CD14-positive monocyte (primary cell): Measurements from ENCODE around the gene ZIC2. TPM values are rescaled to one million over a fixed set of nuclear protein-coding genes. Genes with fewer than 3 reads are reported as not detected.

Source experiments
- DNase-seq, 3 donors: peaks; one replicate each; pipeline ENCODE4 v3.0.0-alpha.2; 2011 to 2022
- H2AFZ ChIP-seq: 2 replicates; pipeline ENCODE4 v1.6.0; 2012; ENCODE audit warnings: mild to moderate bottlenecking, low read depth, low read length, inconsistent platforms; ENCODE audit not compliant: insufficient read depth, poor library complexity, severe bottlenecking
- H3K27ac ChIP-seq, 2 donors: 1 replicate in 1 of 2; 2 replicates in 1 of 2; pipeline ENCODE4 v1.5.1; 2012 to 2013; ENCODE audit warnings: low read length in 2 of 2, control low read depth in 1 of 2, inconsistent platforms in 1 of 2, low read depth in 1 of 2, mild to moderate bottlenecking in 1 of 2
- H3K27me3 ChIP-seq, 2 donors: one replicate each; pipeline versions ENCODE4 v1.6.0 to v1.6.1; 2011 to 2013; ENCODE audit warnings: low read length in 2 of 2; ENCODE audit not compliant: control insufficient read depth in 2 of 2, insufficient read depth in 2 of 2
- H3K36me3 ChIP-seq, 2 donors: replicated peaks in 1 of 2; 1 replicate in 1 of 2; 2 replicates in 1 of 2; pipeline versions ENCODE4 v1.5.1 to v1.6.1; 2012 to 2013; ENCODE audit warnings: low read length in 2 of 2, control low read depth in 1 of 2, inconsistent platforms in 1 of 2, mild to moderate bottlenecking in 1 of 2; ENCODE audit not compliant: insufficient read depth in 2 of 2, control insufficient read depth in 1 of 2
- H3K4me1 ChIP-seq, 2 donors: 1 replicate in 1 of 2; 2 replicates in 1 of 2; pipeline versions ENCODE4 v1.5.1 to v1.6.1; 2012 to 2013; ENCODE audit warnings: low read length in 2 of 2, control low read depth in 1 of 2, inconsistent platforms in 1 of 2, mild to moderate bottlenecking in 1 of 2, moderate library complexity in 1 of 2; ENCODE audit not compliant: insufficient read depth in 2 of 2, control insufficient read depth in 1 of 2
- H3K4me2 ChIP-seq: replicated peaks from 2 replicates; pipeline ENCODE3; 2012; ENCODE audit warnings: low read length, moderate library complexity, mild to moderate bottlenecking; ENCODE audit not compliant: poor library complexity, severe bottlenecking; ENCODE audit errors: extremely low read depth
- H3K4me3 ChIP-seq, 3 experiments: fragments of 200-600 bp in 1 of 3; sonication (generic) in 1 of 3; replicated peaks in 1 of 3; 1 replicate in 2 of 3; 2 replicates in 1 of 3; pipeline ENCODE4 v1.5.1; 2011 to 2013; ENCODE audit warnings: low read length in 3 of 3, mild to moderate bottlenecking in 3 of 3, control low read depth in 2 of 3, low read depth in 2 of 3, inconsistent platforms in 1 of 3, moderate library complexity in 1 of 3
- H3K79me2 ChIP-seq: 2 replicates; pipeline ENCODE4 v1.6.0; 2012; ENCODE audit warnings: mild to moderate bottlenecking, control low read depth, inconsistent platforms, low read length, moderate library complexity; ENCODE audit not compliant: insufficient read depth
- H3K9ac ChIP-seq: 2 replicates; pipeline ENCODE4 v1.6.0; 2017; ENCODE audit warnings: low read length, mild to moderate bottlenecking; ENCODE audit not compliant: insufficient read depth, poor library complexity, severe bottlenecking
- H3K9me3 ChIP-seq, 2 donors: replicated peaks in 1 of 2; 1 replicate in 1 of 2; 2 replicates in 1 of 2; pipeline versions ENCODE4 v1.5.1 to v1.6.1; 2012 to 2013; ENCODE audit warnings: low read length in 2 of 2, control low read depth in 1 of 2; ENCODE audit not compliant: control insufficient read depth in 1 of 2, insufficient read depth in 1 of 2
- H4K20me1 ChIP-seq: 2 replicates; pipeline ENCODE4 v1.6.0; 2012; ENCODE audit warnings: mild to moderate bottlenecking, low read length, control low read depth, moderate library complexity; ENCODE audit not compliant: insufficient read depth
- H3K27ac Mint-ChIP-seq, 7 donors: one replicate each; pipeline ENCODE4 v1.8.0; 2020; ENCODE audit warnings: mild to moderate bottlenecking in 7 of 7, mixed read lengths in 7 of 7, moderate library complexity in 6 of 7, inconsistent platforms in 2 of 7
- H3K27me3 Mint-ChIP-seq, 3 donors: one replicate each; pipeline ENCODE4 v1.8.0; 2021 to 2022; ENCODE audit warnings: low read depth in 3 of 3, mild to moderate bottlenecking in 3 of 3, mixed read lengths in 3 of 3, moderate library complexity in 3 of 3, inconsistent platforms in 1 of 3
- H3K36me3 Mint-ChIP-seq, 2 donors: one replicate each; pipeline ENCODE4 v1.8.0; 2020; ENCODE audit warnings: mixed read lengths in 2 of 2, inconsistent platforms in 1 of 2, mild to moderate bottlenecking in 1 of 2
- H3K4me1 Mint-ChIP-seq: one replicate; pipeline ENCODE4 v1.8.0; 2020; ENCODE audit warnings: mild to moderate bottlenecking, mixed read lengths
- H3K4me3 Mint-ChIP-seq, 2 donors: one replicate each; pipeline ENCODE4 v1.8.0; 2020; ENCODE audit warnings: mild to moderate bottlenecking in 2 of 2, mixed read lengths in 2 of 2, moderate library complexity in 1 of 2
- H3K9me3 Mint-ChIP-seq, 7 donors: one replicate each; pipeline ENCODE4 v1.8.0; 2020 to 2022; ENCODE audit warnings: mixed read lengths in 7 of 7, mild to moderate bottlenecking in 6 of 7, moderate library complexity in 6 of 7, inconsistent platforms in 2 of 7
- CTCF ChIP-seq: fragments of 200-600 bp; IDR thresholded peaks from one replicate; pipeline ENCODE4 v1.8.0; 2022; ENCODE audit warnings: antibody characterized with exemption, mild to moderate bottlenecking
- WGBS: methylation state at CpG from one replicate; pipeline ENCODE4 v1.1.5; 2013; ENCODE audit warnings: missing lambda C conversion rate; ENCODE audit not compliant: insufficient coverage; 5-methylcytosine and 5-hydroxymethylcytosine counted together
- intact Hi-C, 2 donors: fragments of 100-400 bp; cut with micrococcal nuclease; formaldehyde crosslinking; loops; one replicate each; pipeline versions ENCODE4 v1.15.0 to v1.15.1; 2023
- polyA plus RNA-seq, 3 donors: library from polyadenylated mRNA; depleted of rRNA in 1 of 3; unstranded in 2 of 3; stranded (reverse) in 1 of 3; fragments of 300-500 nt in 2 of 3; fragments of >200 nt in 1 of 3; fragmentation: Illumina TruSeq in 2 of 3; gene quantifications; 1 replicate in 2 of 3; 2 replicates in 1 of 3; pipeline ENCODE4 v1.2.3, GENCODE V29; 2012 to 2021

ZIC2 gene
- polyA plus RNA-seq, 3 donors: not detected

- TF ChIP-seq CTCF: no peak
- H3K36me3 Mint-ChIP-seq: peaks cover 0 to 16% of the 10 kb centered on the region in 2 donors
- peak overlapping the region in 1 of 2 donors; percentile 82 for H3K4me3 Mint-ChIP-seq
- no peak for DNase-seq
- Histone ChIP-seq H3K9me3 (peaks cover 11 to 72% of the 10 kb centered on the region in 2 donors), H3K4me3 (no peak overlapping the region), H3K27me3 (peaks cover 78 to 85% of the 10 kb centered on the region in 2 donors), H3K27ac (no peak overlapping the region), H3K4me2 (no peak overlapping the region), H3K36me3 (no peaks in the 10 kb centered on the region), H3K79me2 (no peaks in the 10 kb centered on the region), H4K20me1 (no peaks in the 10 kb centered on the region), H3K4me1 (peaks cover 28 to 55% of the 10 kb centered on the region in 2 donors), H3K9ac (no peak overlapping the region), H2AFZ (no peak overlapping the region)
- H3K4me1 Mint-ChIP-seq: peaks cover 31% of the 10 kb centered on the region
- H3K9me3 Mint-ChIP-seq: peaks cover 0 to 47% (median 25%) of the 10 kb centered on the region in 7 donors
- intact Hi-C loops: no loop called here
- 8% methylated on average over 43 of the region's 52 CpGs for WGBS
- peaks cover 78 to 97% (median 85%) of the 10 kb centered on the region in 3 donors for H3K27me3 Mint-ChIP-seq
- H3K27ac Mint-ChIP-seq: peak overlapping the region in 1 of 7 donors; percentile 10
Measured at GRCh38 chr13:99977912-99978798, 3.4 kb upstream of the ZIC2 start.

GRCh38 chr13:99978799-99979452 is 2.7 kb upstream of the ZIC2 start:
- peaks cover 78 to 97% (median 85%) of the 10 kb centered on the region in 3 donors for H3K27me3 Mint-ChIP-seq
- Histone ChIP-seq H3K9me3 (peaks cover 17 to 72% of the 10 kb centered on the region in 2 donors), H3K4me2 (no peak overlapping the region), H3K9ac (no peak overlapping the region), H4K20me1 (no peaks in the 10 kb centered on the region), H3K27ac (no peak overlapping the region), H2AFZ (no peak overlapping the region), H3K4me3 (no peak overlapping the region), H3K79me2 (no peaks in the 10 kb centered on the region), H3K4me1 (peaks cover 28 to 56% of the 10 kb centered on the region in 2 donors), H3K27me3 (peaks cover 78 to 85% of the 10 kb centered on the region in 2 donors), H3K36me3 (no peaks in the 10 kb centered on the region)
- no peak for TF ChIP-seq CTCF
- H3K27ac Mint-ChIP-seq: no peak overlapping the region
- WGBS: 6% methylated on average over 7 of the region's 18 CpGs
- no peak for DNase-seq
- peaks cover 35% of the 10 kb centered on the region for H3K4me1 Mint-ChIP-seq
- peaks cover 4 to 16% of the 10 kb centered on the region in 2 donors for H3K36me3 Mint-ChIP-seq
- peak overlapping the region in 1 of 2 donors; percentile 82 for H3K4me3 Mint-ChIP-seq
- intact Hi-C loops: no loop called here
- peaks cover 0 to 50% (median 26%) of the 10 kb centered on the region in 7 donors for H3K9me3 Mint-ChIP-seq
